Measurements from ENCODE around the gene SPATC1L.
"Not testable (repeated sequence)": the region's sequence is repeated elsewhere in the genome, so short reads cannot be mapped to it uniquely, and the experiment has no call there.

The SPATC1L gene

GRCh38 chr21:46145840-46146691 lies 38.2 kb downstream of the SPATC1L start:
- TF ChIP-seq CTCF (conservative IDR thresholded peaks at IDR 0.05) (no peak), ZFX (IDR thresholded peaks at IDR 0.05) (no peak)
- peak overlapping the region; percentile 27 for H3K27ac ChIP-seq

DNA sequence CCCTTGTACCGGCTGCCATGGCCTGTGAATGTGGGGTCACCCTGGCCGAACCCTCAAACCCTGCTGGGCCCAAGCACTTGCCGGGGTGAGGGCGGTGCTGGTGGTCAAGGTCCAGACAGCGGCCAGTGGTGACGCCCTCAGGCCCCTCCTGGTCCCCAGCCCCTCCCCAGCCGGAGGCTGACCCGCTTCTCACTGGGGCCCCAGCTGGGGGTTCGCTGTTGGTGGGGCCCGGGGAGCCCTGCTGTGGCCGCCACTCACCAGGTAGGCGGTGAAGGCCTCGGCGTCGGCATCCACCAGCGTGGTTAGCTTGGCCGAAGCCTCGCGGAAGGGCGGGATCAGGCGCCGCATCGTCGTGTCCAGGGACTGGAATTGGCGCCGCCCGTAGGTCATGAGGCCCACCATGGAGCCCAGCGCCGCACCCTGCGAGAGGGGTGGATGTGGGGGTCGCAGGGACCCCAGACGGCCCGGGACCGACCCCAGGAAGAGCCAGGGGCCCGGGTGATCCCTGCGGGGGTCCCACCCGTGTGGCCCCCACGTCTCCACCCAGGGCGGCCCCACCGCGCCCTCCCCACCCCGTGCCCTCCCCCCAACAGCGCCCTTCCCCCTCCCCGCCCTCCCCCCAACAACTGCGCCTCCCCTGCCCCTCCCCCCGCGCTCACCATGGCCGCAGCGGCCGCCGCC lies 39.0 kb downstream of the SPATC1L start:
- TF ChIP-seq ZFX (IDR thresholded peaks at IDR 0.05) (no peak), CTCF (conservative IDR thresholded peaks at IDR 0.05) (no peak)
- H3K27ac ChIP-seq = no peak overlapping the region

DNA sequence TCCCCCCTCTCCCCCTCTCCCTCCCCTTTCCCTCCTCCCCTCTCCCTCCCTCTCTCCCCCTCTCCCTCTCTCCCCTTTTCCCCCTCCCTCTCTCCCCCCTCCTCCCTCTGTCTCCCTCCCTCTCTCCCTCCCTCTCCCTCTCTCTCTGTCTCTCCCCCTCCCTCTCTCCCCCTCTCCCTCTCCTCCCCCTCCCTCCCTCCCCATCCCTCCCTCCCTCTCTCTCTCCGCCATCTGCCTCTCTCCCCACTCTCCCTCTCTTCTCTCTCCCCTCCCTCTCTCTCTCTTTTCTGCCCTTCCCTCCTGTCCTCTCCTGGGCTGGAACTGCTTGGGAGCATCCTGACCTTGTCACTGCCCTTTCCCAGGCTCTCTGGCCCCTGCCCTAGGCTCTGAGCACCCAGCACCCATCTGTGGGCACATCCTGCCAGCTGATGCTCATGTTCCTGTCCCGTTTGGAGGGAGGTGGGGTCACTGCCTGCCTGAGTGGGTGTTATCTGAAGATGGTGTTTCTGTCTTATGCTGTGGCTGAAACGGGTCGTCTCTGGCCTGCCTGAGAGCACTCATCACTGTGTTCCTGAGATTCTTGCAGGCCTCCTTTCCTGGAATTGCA lies 39.7 kb downstream of the SPATC1L start:
- TF ChIP-seq ZFX (IDR thresholded peaks at IDR 0.05) (no peak), CTCF (conservative IDR thresholded peaks at IDR 0.05) (no peak)
- no peak overlapping the region for H3K27ac ChIP-seq

DNA sequence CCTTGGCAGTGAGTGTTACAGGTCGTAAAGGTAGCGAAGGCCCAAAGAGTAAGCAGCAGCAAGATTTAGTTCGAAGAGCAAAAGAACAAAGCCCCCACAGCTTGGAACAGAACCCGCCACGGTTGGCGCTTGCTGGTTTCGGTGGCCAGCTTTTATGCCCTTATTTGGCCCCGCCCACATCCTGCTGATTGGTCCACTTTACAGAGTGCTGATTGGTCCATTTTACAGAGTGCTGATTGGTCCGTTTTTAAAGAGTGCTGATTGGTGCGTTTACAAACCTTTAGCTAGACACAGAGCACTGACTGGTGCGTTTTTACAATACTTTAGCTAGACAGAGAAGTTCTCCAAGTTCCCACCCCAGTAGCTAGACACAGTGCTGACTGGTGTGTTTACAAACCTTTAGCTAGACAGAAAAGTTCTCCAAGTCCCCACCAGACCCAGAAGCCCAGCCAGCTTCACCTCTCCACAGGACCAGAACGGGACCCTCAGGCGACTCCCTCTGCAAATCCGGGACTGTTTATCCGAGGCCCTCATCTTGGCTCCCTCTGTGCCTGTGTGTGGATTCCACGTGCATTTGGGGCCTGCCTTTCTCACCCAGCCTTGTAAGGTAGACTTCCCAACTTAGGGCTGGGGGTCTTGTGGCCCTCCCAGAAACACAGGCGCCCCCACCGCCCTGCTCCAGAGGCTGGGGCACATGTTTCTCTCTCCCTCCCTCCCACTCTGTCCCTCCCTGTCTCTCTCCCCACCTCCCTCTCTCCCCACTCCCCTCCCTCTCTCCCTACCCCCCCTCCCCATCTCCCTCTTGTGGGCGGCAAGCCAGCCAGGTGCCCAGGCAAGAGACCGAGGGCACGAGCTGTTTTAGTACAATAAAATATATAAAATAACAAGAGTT lies 41.4 kb downstream of the SPATC1L start:
- H3K27ac ChIP-seq = no peak overlapping the region
- no peak for TF ChIP-seq CTCF (conservative IDR thresholded peaks at IDR 0.05)
- TF ChIP-seq ZFX (IDR thresholded peaks at IDR 0.05) = no peak

GRCh38 chr21:46141767-46142581 lies 42.3 kb downstream of the SPATC1L start:
- TF ChIP-seq CTCF (conservative IDR thresholded peaks at IDR 0.05) (no peak), ZFX (IDR thresholded peaks at IDR 0.05) (no peak)
- no peak overlapping the region for H3K27ac ChIP-seq

GRCh38 chr21:46140352-46141003 lies 43.8 kb downstream of the SPATC1L start:
- H3K27ac ChIP-seq = not testable (repeated sequence)

All from C4-2B (cell line).